ENCODE measurements around the gene PRPS2. TPM values are rescaled to one million over a fixed set of nuclear protein-coding genes. Genes with fewer than 3 reads are reported as not detected.

The PRPS2 gene
- total RNA-seq, 4 donors from 2014 or later, result 20.6 to 35.5 (median 33.6) TPM

GRCh38 chrX:12867685-12868084 lies 76.5 kb downstream of the PRPS2 start:
- Histone ChIP-seq H3K9me3 (peaks cover 0 to 8% (median 0%) of the 10 kb centered on the region in 3 donors), H3K36me3 (no peaks in the 10 kb centered on the region), H3K4me1 (peaks cover 0 to 8% (median 0%) of the 10 kb centered on the region in 3 donors), H3K4me3 (no peak overlapping the region), H3K27me3 (no peaks in the 10 kb centered on the region), H3K27ac (no peak overlapping the region)
- no peak for ATAC-seq
- no peak for TF ChIP-seq POLR2A (IDR thresholded peaks at IDR 0.05)
- TF ChIP-seq EP300 (IDR thresholded peaks at IDR 0.05), result no peak
- TF ChIP-seq CTCF (IDR thresholded peaks at IDR 0.05), result no peak
- no peak for TF ChIP-seq POLR2AphosphoS5 (IDR thresholded peaks at IDR 0.05)
- WGBS, 2 donors (ENCODE audit: low coverage in 1 of 2), result 44 to 71% methylated on average over 4 of the region's 4 CpGs

- no peaks in the 10 kb centered on the region for H3K27me3 ChIP-seq
- H3K27ac ChIP-seq, result no peak overlapping the region
- no peak for ATAC-seq
- H3K4me1 ChIP-seq, result peaks cover 0 to 8% (median 0%) of the 10 kb centered on the region in 3 donors
- H3K36me3 ChIP-seq, result no peaks in the 10 kb centered on the region
- peaks cover 0 to 4% (median 0%) of the 10 kb centered on the region in 3 donors for H3K9me3 ChIP-seq
- no peak overlapping the region for H3K4me3 ChIP-seq
- WGBS, 2 donors (ENCODE audit: low coverage in 1 of 2), result 77 to 84% methylated on average over 3 of the region's 4 CpGs
- TF ChIP-seq POLR2AphosphoS5 (IDR thresholded peaks at IDR 0.05) (no peak), POLR2A (IDR thresholded peaks at IDR 0.05) (no peak), CTCF (IDR thresholded peaks at IDR 0.05) (no peak), EP300 (IDR thresholded peaks at IDR 0.05) (no peak)
Measured at GRCh38 chrX:12868747-12869146, 77.5 kb downstream of the PRPS2 start.

GRCh38 chrX:12871257-12871656 lies 80.0 kb downstream of the PRPS2 start:
- no peaks in the 10 kb centered on the region for H3K9me3 ChIP-seq
- H3K4me1 ChIP-seq, result peaks cover 0 to 8% (median 0%) of the 10 kb centered on the region in 3 donors
- H3K27me3 ChIP-seq, result no peaks in the 10 kb centered on the region
- 20 to 70% methylated on average over 4 to 5 of the region's 6 CpGs for WGBS, 2 donors (ENCODE audit: low coverage in 1 of 2)
- no peak for ATAC-seq
- H3K4me3 ChIP-seq, result no peak overlapping the region
- peak overlapping the region in 2 of 4 donors; percentile 9 to 24 for H3K27ac ChIP-seq
- H3K36me3 ChIP-seq, result no peaks in the 10 kb centered on the region
- TF ChIP-seq POLR2A (IDR thresholded peaks at IDR 0.05) (no peak), POLR2AphosphoS5 (IDR thresholded peaks at IDR 0.05) (no peak), CTCF (IDR thresholded peaks at IDR 0.05) (no peak), EP300 (IDR thresholded peaks at IDR 0.05) (no peak)

GRCh38 chrX:12872741-12873140 lies 81.5 kb downstream of the PRPS2 start:
- H3K9me3 ChIP-seq, result no peaks in the 10 kb centered on the region
- no peak overlapping the region for H3K4me3 ChIP-seq
- H3K27me3 ChIP-seq, result no peaks in the 10 kb centered on the region
- H3K4me1 ChIP-seq, result peaks cover 0 to 8% (median 0%) of the 10 kb centered on the region in 3 donors
- H3K36me3 ChIP-seq, result no peaks in the 10 kb centered on the region
- TF ChIP-seq EP300 (IDR thresholded peaks at IDR 0.05), result no peak
- no peak for TF ChIP-seq POLR2AphosphoS5 (IDR thresholded peaks at IDR 0.05)
- no peak for TF ChIP-seq POLR2A (IDR thresholded peaks at IDR 0.05)
- TF ChIP-seq CTCF (IDR thresholded peaks at IDR 0.05), result no peak
- H3K27ac ChIP-seq, result no peak overlapping the region
- WGBS, 2 donors (ENCODE audit: low coverage in 1 of 2), result 69 to 80% methylated on average over 2 to 3 of the region's 4 CpGs
- ATAC-seq, result no peak

Other genes starting within 250 kb of the PRPS2 start
- 1 to 10 TPM in 1 of 4 donors, under 1 TPM in 3; 0.27 to 1.3 (median 0.49) TPM for gene TLR7, start 75.7 kb downstream of the PRPS2 start, total RNA-seq
- 1 to 10 TPM in 2 of 4 donors, under 1 TPM in 2; 0.47 to 6.7 (median 1.7) TPM for gene TLR8, start 115.2 kb downstream of the PRPS2 start, total RNA-seq
- 1,000 to 10,000 TPM; 2,260 to 4,561 (median 3,693) TPM for gene TMSB4X, start 183.7 kb downstream of the PRPS2 start, total RNA-seq

Data from gastroesophageal sphincter (tissue), 4 donors.